Pancreas (tissue), 10 donors: Measurements from ENCODE around the gene PRPS1. TPM values are rescaled to one million over a fixed set of nuclear protein-coding genes. Genes with fewer than 3 reads are reported as not detected.

Source experiments
- ATAC-seq, 4 donors: fragments of 200-7000 bp; cut with Tn5 transposase; one replicate each; pipeline versions ENCODE4 v1.8.0 to v1.9.1; 2020; ENCODE audit warnings: mild to moderate bottlenecking in 4 of 4, moderate library complexity in 4 of 4
- DNase-seq, 6 donors: peaks; one replicate each; pipeline ENCODE4 v3.0.0-alpha.2; 2020
- FAIRE-seq: peaks from 2 replicates; lab custom pipeline; 2012; peaks lifted over from hg19 to GRCh38; lab: Jason Lieb, UNC
- H3K27ac ChIP-seq, 4 donors: fragments of 200-600 bp; sonication (generic); 1 replicate in 3 of 4; 2 replicates in 1 of 4; pipeline versions ENCODE4 v1.5.0 to v1.8.0; 2020
- H3K27me3 ChIP-seq, 4 donors: fragments of 200-600 bp; one replicate each; pipeline ENCODE4 v1.8.0; 2021
- H3K36me3 ChIP-seq, 3 donors: fragments of 200-600 bp; sonication (generic) in 1 of 3; one replicate each; pipeline versions ENCODE4 v1.5.0 to v1.8.0; 2020 to 2021
- H3K4me1 ChIP-seq, 3 donors: fragments of 200-600 bp; one replicate each; pipeline ENCODE4 v1.8.0; 2021
- H3K4me3 ChIP-seq, 4 donors: fragments of 200-600 bp; sonication (generic) in 2 of 4; one replicate each; pipeline versions ENCODE4 v1.5.0 to v1.8.0; 2020 to 2021
- H3K9me3 ChIP-seq, 4 donors: fragments of 200-600 bp; one replicate each; pipeline ENCODE4 v1.8.0; 2021
- CTCF ChIP-seq, 4 donors: fragments of 200-600 bp; sonication (generic) in 3 of 4; IDR thresholded peaks; one replicate each; pipeline versions ENCODE4 v1.5.0 to v1.8.0; 2021; ENCODE audit warnings: antibody characterized with exemption in 4 of 4
- WGBS, 2 donors: extraction: QIAGEN DNeasy Blood & Tissue Kit; methylation state at CpG; one replicate each; pipeline ENCODE4 v1.1.7; 2013; 5-methylcytosine and 5-hydroxymethylcytosine counted together
- intact Hi-C, 3 donors: fragments of 100-400 bp; cut with DNase I; formaldehyde crosslinking; loops; one replicate each; pipeline versions ENCODE4 v1.11.1 to v1.14.2; 2022
- polyA plus RNA-seq, 2 donors: library from polyadenylated mRNA; stranded (reverse); fragments of 200-250 nt; gene quantifications; one replicate each; pipeline ENCODE4 v1.2.3, GENCODE V29; 2013
- total RNA-seq, 6 donors: library from RNA; stranded (reverse); fragmentation: NEBNext Ultra II Directional in 4 of 6; extraction: Animal tissue kit (Norgen Biotek cat#: 25700) in 4 of 6; gene quantifications; one replicate each; pipeline versions ENCODE4 v1.2.1 to v1.2.4, GENCODE V29; 2021 to 2023
- donor health status: healthy with polysubstance abuse.
- donor health status: DM: no; HTN: no; CAD: no; lungs with moderate emphysema.
- donor health status: DM: no; HTN: no; CAD: no.
- donor health status: control.
- donor health status: control.
- donor health status: Bipolar disorder and iron deficiency.
- donor health status: DM: yes; HTN: yes; CAD: no.
- donor health status: DM: no; HTN: no; CAD: no.
- donor health status: DM: no; HTN: no; CAD: no.
- donor health status: DM: yes; HTN: yes; CAD: no.

PRPS1 gene
- total and polyA plus RNA-seq, 8 donors: 5.9 to 22.8 (median 14.1) TPM

- peaks cover 0 to 3% (median 0%) of the 10 kb centered on the region in 3 donors for H3K4me1 ChIP-seq
- ATAC-seq (no peak), DNase-seq (no peak), FAIRE-seq (no peak)
- no peak overlapping the region for H3K4me3 ChIP-seq
- 72 to 86% methylated on average over 4 of the region's 4 CpGs for WGBS, 2 donors
- no peak for TF ChIP-seq CTCF (IDR thresholded peaks at IDR 0.05)
- H3K27me3 ChIP-seq: no peaks in the 10 kb centered on the region
- intact Hi-C loops: loop anchor here in 1 of 3 donors (10.0 kb wide), 1 partner anchor 97 kb away; the partner anchor contains the start of genes NCBP2L and TSC22D3
- H3K9me3 ChIP-seq: no peaks in the 10 kb centered on the region
- H3K27ac ChIP-seq: peak overlapping the region in 1 of 4 donors; percentile 50
- no peaks in the 10 kb centered on the region for H3K36me3 ChIP-seq
Measured at GRCh38 chrX:107677909-107678308, 49.6 kb downstream of the PRPS1 start.

GRCh38 chrX:107678957-107679740 lies 50.8 kb downstream of the PRPS1 start:
- 66 to 86% methylated on average over 8 of the region's 8 CpGs for WGBS, 2 donors
- Histone ChIP-seq H3K9me3 (no peaks in the 10 kb centered on the region), H3K36me3 (no peaks in the 10 kb centered on the region), H3K4me3 (no peak overlapping the region), H3K27ac (no peak overlapping the region), H3K27me3 (no peaks in the 10 kb centered on the region), H3K4me1 (peaks cover 0 to 10% (median 0%) of the 10 kb centered on the region in 3 donors)
- no peak for DNase-seq
- no peak for FAIRE-seq
- no peak for TF ChIP-seq CTCF (IDR thresholded peaks at IDR 0.05)
- ATAC-seq: no peak
- intact Hi-C loops: loop anchor here in 1 of 3 donors (10.0 kb wide), 1 partner anchor 96 kb away; the partner anchor contains the start of genes NCBP2L and TSC22D3

DNA sequence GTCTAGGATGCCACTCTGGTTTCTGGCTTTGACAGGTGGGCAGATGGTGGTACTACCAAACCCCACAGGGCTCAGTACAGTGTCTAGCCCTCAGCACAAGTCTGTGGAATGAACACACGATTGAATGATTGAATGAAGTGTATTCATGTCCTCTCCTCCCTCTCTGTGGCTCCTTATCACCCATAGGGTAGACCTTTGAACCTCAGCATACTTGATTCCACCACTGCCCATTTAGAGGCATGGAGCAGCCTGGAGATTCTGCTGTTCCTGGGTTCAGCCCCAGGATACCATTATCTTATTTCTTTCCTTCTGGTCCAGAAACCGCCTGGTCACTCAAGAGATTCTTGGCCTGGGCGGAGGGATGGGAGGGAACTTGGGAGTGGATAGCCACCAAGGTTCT lies 53.9 kb downstream of the PRPS1 start:
- Histone ChIP-seq H3K4me3 (no peak overlapping the region), H3K4me1 (peaks cover 0 to 16% (median 0%) of the 10 kb centered on the region in 3 donors), H3K27me3 (no peaks in the 10 kb centered on the region), H3K9me3 (no peaks in the 10 kb centered on the region), H3K27ac (no peak overlapping the region), H3K36me3 (no peaks in the 10 kb centered on the region)
- intact Hi-C loops: no loop called here
- TF ChIP-seq CTCF (IDR thresholded peaks at IDR 0.05): no peak
- no peak for DNase-seq
- WGBS, 2 donors: 66 to 76% methylated on average over 3 of the region's 3 CpGs
- ATAC-seq: no peak
- no peak for FAIRE-seq

DNA sequence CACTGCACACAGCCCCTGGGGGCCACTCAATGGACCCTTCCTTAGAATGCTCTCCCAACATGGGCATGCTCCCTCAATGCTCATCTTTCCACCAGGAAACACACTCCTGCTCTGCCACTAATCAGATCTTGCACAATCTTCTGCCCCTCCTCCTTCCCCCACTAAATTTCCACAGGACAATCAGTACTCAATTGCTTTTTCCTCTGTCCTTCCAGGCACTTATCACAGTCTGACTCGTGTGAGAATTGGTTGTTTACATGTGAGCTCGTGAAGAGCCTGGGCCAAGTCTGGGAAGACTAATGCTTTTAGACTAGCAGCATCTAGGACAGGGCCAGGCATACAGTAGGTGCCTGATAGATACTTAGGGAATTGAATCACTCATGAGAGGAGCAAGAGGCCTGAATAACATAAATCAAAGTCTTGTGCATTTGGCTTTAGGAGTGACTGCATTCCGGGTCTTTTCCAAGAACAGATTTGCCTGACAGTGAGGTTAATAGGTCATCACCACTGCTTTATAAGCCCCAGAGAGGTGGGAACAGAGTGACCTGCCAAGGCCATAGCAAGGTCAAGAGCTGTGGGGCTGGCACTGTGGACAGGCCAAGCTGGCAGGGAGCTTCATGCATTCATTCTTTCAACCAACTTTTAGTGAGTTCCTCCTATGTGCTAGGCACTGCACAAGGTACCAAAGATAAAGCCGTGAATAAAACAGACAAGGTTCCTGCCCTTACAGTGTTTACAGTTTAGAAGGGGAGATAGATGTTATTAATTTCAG lies 55.0 kb downstream of the PRPS1 start:
- Histone ChIP-seq H3K36me3 (no peaks in the 10 kb centered on the region), H3K9me3 (no peaks in the 10 kb centered on the region), H3K27ac (peak overlapping the region in 2 of 4 donors; percentile 8 to 58), H3K4me1 (peaks cover 0 to 13% (median 0%) of the 10 kb centered on the region in 3 donors), H3K27me3 (no peaks in the 10 kb centered on the region), H3K4me3 (no peak overlapping the region)
- no peak for FAIRE-seq
- TF ChIP-seq CTCF (IDR thresholded peaks at IDR 0.05): no peak
- 16 to 27% methylated on average over 4 of the region's 4 CpGs for WGBS, 2 donors
- peak; percentile 38 to 54 (median 48) for ATAC-seq
- DNase-seq: no peak
- intact Hi-C loops: no loop called here
